Progenitor cell of endocrine pancreas (in vitro differentiated cells): ENCODE results near the gene DENND5B. TPM values are rescaled to one million over a fixed set of nuclear protein-coding genes. Genes with fewer than 3 reads are reported as not detected.

Experiments used
- DNase-seq: peaks from one replicate; pipeline ENCODE4 v3.0.0; 2021; ENCODE audit warnings: low spot score; ENCODE audit not compliant: unreplicated experiment
- H3K27ac Mint-ChIP-seq: 2 replicates; pipeline ENCODE4 v1.8.0; 2021; ENCODE audit warnings: mild to moderate bottlenecking, moderate library complexity, mixed read lengths
- H3K27me3 Mint-ChIP-seq: 2 replicates; pipeline ENCODE4 v1.8.0; 2021; ENCODE audit warnings: mixed read lengths
- H3K36me3 Mint-ChIP-seq: 2 replicates; pipeline ENCODE4 v1.8.0; 2022; ENCODE audit warnings: mixed read lengths; ENCODE audit not compliant: insufficient read depth
- H3K4me1 Mint-ChIP-seq: 2 replicates; pipeline ENCODE4 v1.8.0; 2021; ENCODE audit warnings: low read depth, mixed read lengths
- H3K4me3 Mint-ChIP-seq: 2 replicates; pipeline ENCODE4 v1.8.0; 2021; ENCODE audit warnings: low read depth, mild to moderate bottlenecking, moderate library complexity, mixed read lengths
- H3K9me3 Mint-ChIP-seq: 2 replicates; pipeline ENCODE4 v1.8.0; 2021; ENCODE audit warnings: low read depth, mixed read lengths
- CTCF ChIP-seq: fragments of 200-600 bp; sonication (generic); IDR thresholded peaks from one replicate; pipeline ENCODE4 v1.5.0; 2021; ENCODE audit warnings: antibody characterized with exemption, mild to moderate bottlenecking; ENCODE audit not compliant: unreplicated experiment
- total RNA-seq: library from RNA; stranded (reverse); gene quantifications from 2 replicates; pipeline ENCODE4 v1.2.1, GENCODE V29; 2021

Gene DENND5B
- total RNA-seq, 1 donor from 2014 or later, result 35.0 TPM

- no peak overlapping the region for H3K27ac Mint-ChIP-seq
- H3K4me1 Mint-ChIP-seq, result peaks cover 31% of the 10 kb centered on the region
- no peaks in the 10 kb centered on the region for H3K27me3 Mint-ChIP-seq
- no peaks in the 10 kb centered on the region for H3K9me3 Mint-ChIP-seq
- peaks cover 11% of the 10 kb centered on the region for H3K36me3 Mint-ChIP-seq
- no peak for DNase-seq
- TF ChIP-seq CTCF, result no peak
- H3K4me3 Mint-ChIP-seq, result no peak overlapping the region
Observed at GRCh38 chr12:31496257-31496656, 94.7 kb downstream of the DENND5B start.

DNA sequence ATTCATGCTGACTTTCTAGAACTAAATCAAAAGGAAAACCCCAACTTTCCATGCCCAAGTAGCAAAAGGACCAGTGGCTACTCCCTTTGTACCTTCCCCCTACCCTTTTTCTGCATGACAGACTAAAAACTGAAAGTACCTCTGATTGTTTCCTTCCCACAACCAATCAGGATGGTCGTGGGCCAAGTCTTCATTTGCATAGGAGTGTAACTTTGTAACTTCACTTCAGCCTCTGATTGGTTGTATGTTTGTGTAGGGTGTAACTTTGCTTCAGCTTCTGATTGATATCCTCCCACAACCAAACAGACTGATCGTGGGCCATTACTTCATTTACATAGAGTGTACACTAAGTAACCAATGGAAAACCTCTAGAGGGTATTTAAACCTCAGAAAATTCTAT, 96.5 kb downstream of the DENND5B start:
- no peaks in the 10 kb centered on the region for H3K9me3 Mint-ChIP-seq
- TF ChIP-seq CTCF, result no peak
- H3K4me3 Mint-ChIP-seq, result no peak overlapping the region
- peaks cover 28% of the 10 kb centered on the region for H3K4me1 Mint-ChIP-seq
- H3K36me3 Mint-ChIP-seq, result peaks cover 16% of the 10 kb centered on the region
- no peak for DNase-seq
- H3K27ac Mint-ChIP-seq, result no peak overlapping the region
- H3K27me3 Mint-ChIP-seq, result no peaks in the 10 kb centered on the region

GRCh38 chr12:31492599-31493196, 98.2 kb downstream of the DENND5B start:
- no peak overlapping the region for H3K27ac Mint-ChIP-seq
- H3K36me3 Mint-ChIP-seq, result peaks cover 18% of the 10 kb centered on the region
- H3K4me1 Mint-ChIP-seq, result peaks cover 19% of the 10 kb centered on the region
- H3K9me3 Mint-ChIP-seq, result no peaks in the 10 kb centered on the region
- no peaks in the 10 kb centered on the region for H3K27me3 Mint-ChIP-seq
- TF ChIP-seq CTCF, result no peak
- no peak for DNase-seq
- no peak overlapping the region for H3K4me3 Mint-ChIP-seq

DNA sequence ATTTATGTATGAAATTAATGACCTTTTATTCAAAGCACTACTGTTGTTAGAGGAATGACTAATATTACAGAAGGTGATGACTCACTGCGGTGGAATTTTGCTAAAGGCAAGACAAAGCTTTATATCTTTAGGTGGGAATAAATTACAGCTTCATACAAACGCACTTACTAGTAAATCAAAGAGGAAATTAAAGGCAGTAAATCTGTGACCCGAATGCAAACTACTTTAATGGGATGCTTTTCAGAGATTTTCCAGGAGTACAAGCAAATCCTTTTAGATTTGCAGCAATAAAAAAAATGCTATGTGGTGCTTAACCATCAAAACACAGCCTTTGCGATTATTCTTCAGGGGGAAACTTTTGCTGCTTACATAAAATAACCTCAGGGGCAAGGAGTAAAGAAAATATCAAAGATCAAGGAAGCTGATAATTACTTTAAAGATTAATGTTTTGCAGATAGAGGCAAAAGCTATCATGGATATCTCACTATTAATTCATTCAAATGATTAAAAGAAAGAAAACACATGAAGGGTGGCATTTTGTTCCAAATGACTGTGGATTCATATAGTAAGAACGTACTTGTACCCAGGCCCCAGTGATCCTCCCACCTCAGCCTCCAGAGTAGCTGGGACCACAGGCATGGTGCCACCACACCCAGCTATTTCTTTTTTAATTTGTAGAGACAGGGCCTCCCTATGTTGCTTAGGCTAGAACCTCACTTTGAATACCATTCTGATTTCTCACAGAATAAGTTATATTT, 98.9 kb downstream of the DENND5B start:
- no peaks in the 10 kb centered on the region for H3K9me3 Mint-ChIP-seq
- no peak for TF ChIP-seq CTCF
- H3K36me3 Mint-ChIP-seq, result peaks cover 18% of the 10 kb centered on the region
- no peak overlapping the region for H3K4me3 Mint-ChIP-seq
- no peak for DNase-seq
- H3K27ac Mint-ChIP-seq, result peak overlapping the region; percentile 77
- H3K27me3 Mint-ChIP-seq, result no peaks in the 10 kb centered on the region
- H3K4me1 Mint-ChIP-seq, result peaks cover 14% of the 10 kb centered on the region

GRCh38 chr12:31491241-31491794, 99.6 kb downstream of the DENND5B start:
- peaks cover 16% of the 10 kb centered on the region for H3K36me3 Mint-ChIP-seq
- no peak for TF ChIP-seq CTCF
- DNase-seq, result no peak
- H3K27ac Mint-ChIP-seq, result peak overlapping the region; percentile 77
- H3K9me3 Mint-ChIP-seq, result no peaks in the 10 kb centered on the region
- H3K27me3 Mint-ChIP-seq, result no peaks in the 10 kb centered on the region
- H3K4me1 Mint-ChIP-seq, result peaks cover 14% of the 10 kb centered on the region
- no peak overlapping the region for H3K4me3 Mint-ChIP-seq
